Measurements from ENCODE around the gene RPL41. TPM values are rescaled to one million over a fixed set of nuclear protein-coding genes. Genes with fewer than 3 reads are reported as not detected.
A peak's percentile ranks its signal among the peaks of the same experiment; 100 is the strongest.

RPL41 gene
- total RNA-seq, 1 experiment from 2014 or later, result 3,475 TPM

- Histone ChIP-seq H3K27me3 (replicated peaks; ENCODE audit: insufficient read depth, low read depth, low read length, poor library complexity) (no peaks in the 10 kb centered on the region), H3K36me3 (ENCODE audit: insufficient read depth, low read length, poor library complexity, severe bottlenecking) (peaks cover 35% of the 10 kb centered on the region), H3K27ac (ENCODE audit: low read depth, low read length, poor library complexity, severe bottlenecking) (peak within 1 kb of the TSS; percentile 94), H3K4me1 (ENCODE audit: insufficient read depth, low read length, poor library complexity, severe bottlenecking) (peaks cover 11% of the 10 kb centered on the region), H3K9me3 (ENCODE audit: low read depth, low read length, poor library complexity, severe bottlenecking) (no peaks in the 10 kb centered on the region), H3K4me3 (ENCODE audit: low read depth, low read length, poor library complexity, severe bottlenecking) (peak within 1 kb of the TSS; percentile 87)
- ChIA-PET POLR2A (ENCODE audit: low non-redundant PET) (interaction anchor here (0.6 to 1.7 kb wide), 3 partner anchors 13 to 60 kb away, joined by 3 to 15 read pairs (median 3); partner anchors contain the start of genes RPL41 and ZC3H10), CTCF (interaction anchor here (0.7 to 1.3 kb wide), 5 partner anchors 14 to 109 kb away, joined by 3 to 9 read pairs (median 5); partner anchors contain the start of genes SMARCC2 and ZC3H10)
- no TSS peak for BruUV-seq (replicated peaks)
- peak; percentile 100 for DNase-seq (ENCODE audit: low spot score)
- intact Hi-C loops (cut with micrococcal nuclease; ENCODE audit: unreplicated experiment), result no loop called here
- no peak for TF ChIP-seq EZH2 (IDR thresholded peaks at IDR 0.05; ENCODE audit: borderline replicate concordance, low read depth, low read length, poor library complexity, severe bottlenecking)
- TF ChIP-seq, protein P1, sequence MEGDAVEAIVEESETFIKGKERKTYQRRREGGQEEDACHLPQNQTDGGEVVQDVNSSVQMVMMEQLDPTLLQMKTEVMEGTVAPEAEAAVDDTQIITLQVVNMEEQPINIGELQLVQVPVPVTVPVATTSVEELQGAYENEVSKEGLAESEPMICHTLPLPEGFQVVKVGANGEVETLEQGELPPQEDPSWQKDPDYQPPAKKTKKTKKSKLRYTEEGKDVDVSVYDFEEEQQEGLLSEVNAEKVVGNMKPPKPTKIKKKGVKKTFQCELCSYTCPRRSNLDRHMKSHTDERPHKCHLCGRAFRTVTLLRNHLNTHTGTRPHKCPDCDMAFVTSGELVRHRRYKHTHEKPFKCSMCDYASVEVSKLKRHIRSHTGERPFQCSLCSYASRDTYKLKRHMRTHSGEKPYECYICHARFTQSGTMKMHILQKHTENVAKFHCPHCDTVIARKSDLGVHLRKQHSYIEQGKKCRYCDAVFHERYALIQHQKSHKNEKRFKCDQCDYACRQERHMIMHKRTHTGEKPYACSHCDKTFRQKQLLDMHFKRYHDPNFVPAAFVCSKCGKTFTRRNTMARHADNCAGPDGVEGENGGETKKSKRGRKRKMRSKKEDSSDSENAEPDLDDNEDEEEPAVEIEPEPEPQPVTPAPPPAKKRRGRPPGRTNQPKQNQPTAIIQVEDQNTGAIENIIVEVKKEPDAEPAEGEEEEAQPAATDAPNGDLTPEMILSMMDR (conservative IDR thresholded peaks at IDR 0.05; ENCODE audit: low read depth, low read length), result no peak
Observed at GRCh38 chr12:56104109-56104814, 12.2 kb upstream of the RPL41 start, which contains the start of gene PA2G4. PA2G4 (plus strand) TSS chr12:56104559; CDS start chr12:56104738, 179 bp downstream.

DNA sequence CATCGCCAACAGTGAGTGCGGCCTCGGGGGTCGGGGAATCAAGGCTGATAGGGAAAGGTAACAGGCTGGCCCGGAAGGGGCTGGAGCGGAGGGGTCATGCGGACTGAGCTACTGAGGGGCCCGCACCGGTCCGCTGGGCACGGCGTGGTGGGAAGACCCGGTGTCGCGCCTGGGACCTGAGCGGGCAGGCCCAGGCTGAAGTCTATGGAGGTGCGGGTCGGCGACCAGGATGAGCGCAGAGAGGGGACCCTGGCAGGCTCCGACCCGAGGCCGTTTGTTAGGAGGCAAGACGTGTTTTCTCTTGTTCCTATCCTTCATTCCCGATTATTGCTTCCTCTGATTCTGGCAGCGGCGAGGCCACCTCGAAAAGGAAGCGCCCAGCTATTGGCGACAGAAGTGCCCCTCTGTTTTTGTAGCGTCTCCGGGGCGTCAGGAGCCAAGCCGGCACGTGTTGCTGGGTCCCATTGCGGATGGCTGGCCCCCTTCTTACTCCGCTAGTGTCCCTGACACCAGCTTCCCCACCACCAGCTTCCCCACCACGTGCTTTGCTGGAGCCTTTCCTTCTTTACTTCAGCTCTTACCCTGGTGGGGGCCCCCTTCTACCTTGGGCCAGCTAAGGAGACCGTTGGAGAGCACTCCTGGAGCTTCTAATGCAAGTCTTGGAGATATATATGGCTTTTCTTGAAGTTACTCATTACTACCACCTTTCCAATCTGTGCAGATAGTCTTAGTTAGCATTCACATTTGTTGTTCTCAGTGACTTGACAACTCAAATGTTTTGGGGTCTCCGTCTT, 11.4 kb upstream of the RPL41 start:
- no peaks in the 10 kb centered on the region for H3K9me3 ChIP-seq (ENCODE audit: low read depth, low read length, poor library complexity, severe bottlenecking)
- POLR2A ChIA-PET (ENCODE audit: low non-redundant PET), result interaction anchor here (0.6 to 1.7 kb wide), 2 partner anchors 13 to 61 kb away, joined by 3 to 15 read pairs; partner anchors contain the start of genes RPL41 and ZC3H10
- DNase-seq (ENCODE audit: low spot score), result peak; percentile 43
- intact Hi-C loops (cut with micrococcal nuclease; ENCODE audit: unreplicated experiment), result no loop called here
- CTCF ChIA-PET, result interaction anchor here (1.2 to 1.3 kb wide), 2 partner anchors 20 to 58 kb away, joined by 5 to 9 read pairs; no protein-coding TSS in a partner anchor
- peak overlapping the region; percentile 87 for H3K4me3 ChIP-seq (ENCODE audit: low read depth, low read length, poor library complexity, severe bottlenecking)
- H3K27me3 ChIP-seq (replicated peaks; ENCODE audit: insufficient read depth, low read depth, low read length, poor library complexity), result no peaks in the 10 kb centered on the region
- H3K27ac ChIP-seq (ENCODE audit: low read depth, low read length, poor library complexity, severe bottlenecking), result peak overlapping the region; percentile 94
- BruUV-seq (replicated peaks), result no TSS peak
- H3K4me1 ChIP-seq (ENCODE audit: insufficient read depth, low read length, poor library complexity, severe bottlenecking), result peaks cover 11% of the 10 kb centered on the region
- TF ChIP-seq, protein P1 (conservative IDR thresholded peaks at IDR 0.05; ENCODE audit: low read depth, low read length), result no peak
- no peak for TF ChIP-seq EZH2 (IDR thresholded peaks at IDR 0.05; ENCODE audit: borderline replicate concordance, low read depth, low read length, poor library complexity, severe bottlenecking)
- peaks cover 42% of the 10 kb centered on the region for H3K36me3 ChIP-seq (ENCODE audit: insufficient read depth, low read length, poor library complexity, severe bottlenecking)

- H3K36me3 ChIP-seq (ENCODE audit: insufficient read depth, low read length, poor library complexity, severe bottlenecking), result peaks cover 48% of the 10 kb centered on the region
- TF ChIP-seq EZH2 (IDR thresholded peaks at IDR 0.05; ENCODE audit: borderline replicate concordance, low read depth, low read length, poor library complexity, severe bottlenecking), result no peak
- TF ChIP-seq, protein P1 (conservative IDR thresholded peaks at IDR 0.05; ENCODE audit: low read depth, low read length), result no peak
- POLR2A ChIA-PET (ENCODE audit: low non-redundant PET), result no interaction called here
- BruUV-seq (replicated peaks), result no TSS peak
- H3K4me3 ChIP-seq (ENCODE audit: low read depth, low read length, poor library complexity, severe bottlenecking), result peak overlapping the region; percentile 87
- intact Hi-C loops (cut with micrococcal nuclease; ENCODE audit: unreplicated experiment), result no loop called here
- no peaks in the 10 kb centered on the region for H3K27me3 ChIP-seq (replicated peaks; ENCODE audit: insufficient read depth, low read depth, low read length, poor library complexity)
- CTCF ChIA-PET, result no interaction called here
- no peaks in the 10 kb centered on the region for H3K9me3 ChIP-seq (ENCODE audit: low read depth, low read length, poor library complexity, severe bottlenecking)
- peaks cover 11% of the 10 kb centered on the region for H3K4me1 ChIP-seq (ENCODE audit: insufficient read depth, low read length, poor library complexity, severe bottlenecking)
- peak overlapping the region; percentile 94 for H3K27ac ChIP-seq (ENCODE audit: low read depth, low read length, poor library complexity, severe bottlenecking)
- DNase-seq (ENCODE audit: low spot score), result no peak
Observed at GRCh38 chr12:56105609-56105902, 10.9 kb upstream of the RPL41 start.
